Hippocampal formation (tissue), 2 donors: ENCODE measurements around the gene NRN1L.
"Not testable (repeated sequence)": the region's sequence is repeated elsewhere in the genome, so short reads cannot be mapped to it uniquely, and the experiment has no call there.

ENCODE experiments used
- DNase-seq, 2 donors: peaks; one replicate each; lab custom pipeline; 2025; lab: John Stamatoyannopoulos, UW

The NRN1L gene

GRCh38 chr16:67882374-67883145 lies 2.1 kb upstream of the NRN1L start:
- peak; percentile 80 to 82 for DNase-seq

- DNase-seq = no peak
Observed at GRCh38 chr16:67883146-67883871, 1.4 kb upstream of the NRN1L start.

GRCh38 chr16:67883872-67884261 lies 818 bp upstream of the NRN1L start:
- peak in 1 of 2 donors; percentile 47 for DNase-seq

- DNase-seq = no peak
Observed at GRCh38 chr16:67885545-67885944, 860 bp downstream of the NRN1L start.

GRCh38 chr16:67885976-67886375 lies 1.3 kb downstream of the NRN1L start:
- no peak for DNase-seq

- DNase-seq = no peak
Observed at GRCh38 chr16:67886387-67886786, 1.7 kb downstream of the NRN1L start.

GRCh38 chr16:67888331-67888730 lies 3.6 kb downstream of the NRN1L start:
- no peak for DNase-seq

GRCh38 chr16:67892375-67892774 lies 7.7 kb downstream of the NRN1L start:
- DNase-seq = no peak

- peak; percentile 95 to 97 for DNase-seq
Observed at GRCh38 chr16:67892899-67893742, 8.4 kb downstream of the NRN1L start, which contains the start of gene PSKH1. PSKH1 (plus strand) TSS chr16:67893254; CDS start chr16:67908750, 15,496 bp downstream.

- DNase-seq = no peak
Observed at GRCh38 chr16:67893743-67894399, 9.2 kb downstream of the NRN1L start.

GRCh38 chr16:67897231-67897630 lies 12.5 kb downstream of the NRN1L start:
- no peak for DNase-seq

GRCh38 chr16:67901734-67902133 lies 17.0 kb downstream of the NRN1L start:
- DNase-seq = no peak

GRCh38 chr16:67902831-67903230 lies 18.1 kb downstream of the NRN1L start:
- DNase-seq = no peak

GRCh38 chr16:67907397-67908180 lies 22.9 kb downstream of the NRN1L start:
- DNase-seq = no peak

GRCh38 chr16:67909056-67909742 lies 24.5 kb downstream of the NRN1L start:
- DNase-seq = no peak

GRCh38 chr16:67910158-67910557 lies 25.5 kb downstream of the NRN1L start:
- DNase-seq = peak; percentile 85 to 90

- no peak for DNase-seq
Observed at GRCh38 chr16:67914758-67915495, 30.2 kb downstream of the NRN1L start.

- DNase-seq = not testable (repeated sequence)
Observed at GRCh38 chr16:67915496-67915769, 30.7 kb downstream of the NRN1L start.

GRCh38 chr16:67915831-67916723 lies 31.4 kb downstream of the NRN1L start:
- DNase-seq = no peak
